ENCODE data around the gene GTF2H3.

Gene GTF2H3

GRCh38 chr12:123643911-123644310, 10.3 kb downstream of the GTF2H3 start:
- no peaks in the 10 kb centered on the region for H3K27me3 ChIP-seq (ENCODE audit: control insufficient read depth, insufficient read depth, low read length, poor library complexity, severe bottlenecking)
- H3K4me1 ChIP-seq (ENCODE audit: control insufficient read depth, insufficient read depth, low read length): no peaks in the 10 kb centered on the region
- H3K4me3 ChIP-seq (ENCODE audit: insufficient read depth, low read depth, low read length): no peak overlapping the region
- H3K27ac ChIP-seq (ENCODE audit: insufficient read depth, low read depth, low read length, poor library complexity, severe bottlenecking): no peak overlapping the region
- no peaks in the 10 kb centered on the region for H3K9me3 ChIP-seq (ENCODE audit: control insufficient read depth, low read length)
- 90 to 95% methylated on average over 7 of the region's 7 CpGs for whole genome bisulfite sequencing, 2 experiments
- peaks cover 16% of the 10 kb centered on the region for H3K36me3 ChIP-seq (ENCODE audit: control insufficient read depth, insufficient read depth, low read length)

GRCh38 chr12:123645380-123645779, 11.8 kb downstream of the GTF2H3 start:
- Histone ChIP-seq H3K36me3 (ENCODE audit: control insufficient read depth, insufficient read depth, low read length) (peaks cover 17% of the 10 kb centered on the region), H3K27me3 (ENCODE audit: control insufficient read depth, insufficient read depth, low read length, poor library complexity, severe bottlenecking) (no peaks in the 10 kb centered on the region)
- WGBS, 2 experiments: 96 to 98% methylated on average over 3 of the region's 3 CpGs

GRCh38 chr12:123645878-123646277, 12.2 kb downstream of the GTF2H3 start:
- H3K36me3 ChIP-seq (ENCODE audit: control insufficient read depth, insufficient read depth, low read length): peaks cover 19% of the 10 kb centered on the region
- H3K27me3 ChIP-seq (ENCODE audit: control insufficient read depth, insufficient read depth, low read length, poor library complexity, severe bottlenecking): no peaks in the 10 kb centered on the region
- no peaks in the 10 kb centered on the region for H3K4me1 ChIP-seq (ENCODE audit: control insufficient read depth, insufficient read depth, low read length)
- 96 to 98% methylated on average over 5 of the region's 5 CpGs for WGBS, 2 experiments
- no peak overlapping the region for H3K4me3 ChIP-seq (ENCODE audit: insufficient read depth, low read depth, low read length)
- no peaks in the 10 kb centered on the region for H3K9me3 ChIP-seq (ENCODE audit: control insufficient read depth, low read length)
- H3K27ac ChIP-seq (ENCODE audit: insufficient read depth, low read depth, low read length, poor library complexity, severe bottlenecking): no peak overlapping the region

More at GRCh38 chr12:123645380-123645779, 11.8 kb downstream of the GTF2H3 start:
- Histone ChIP-seq H3K4me3 (ENCODE audit: insufficient read depth, low read depth, low read length) (no peak overlapping the region), H3K27ac (ENCODE audit: insufficient read depth, low read depth, low read length, poor library complexity, severe bottlenecking) (no peak overlapping the region), H3K9me3 (ENCODE audit: control insufficient read depth, low read length) (no peaks in the 10 kb centered on the region), H3K4me1 (ENCODE audit: control insufficient read depth, insufficient read depth, low read length) (no peaks in the 10 kb centered on the region)

GRCh38 chr12:123648401-123648800, 14.8 kb downstream of the GTF2H3 start:
- peaks cover 15% of the 10 kb centered on the region for H3K36me3 ChIP-seq (ENCODE audit: control insufficient read depth, insufficient read depth, low read length)
- no peak overlapping the region for H3K27ac ChIP-seq (ENCODE audit: insufficient read depth, low read depth, low read length, poor library complexity, severe bottlenecking)
- WGBS, 2 experiments: 94% methylated on average over 5 of the region's 5 CpGs
- H3K4me3 ChIP-seq (ENCODE audit: insufficient read depth, low read depth, low read length): no peak overlapping the region
- no peaks in the 10 kb centered on the region for H3K4me1 ChIP-seq (ENCODE audit: control insufficient read depth, insufficient read depth, low read length)
- no peaks in the 10 kb centered on the region for H3K27me3 ChIP-seq (ENCODE audit: control insufficient read depth, insufficient read depth, low read length, poor library complexity, severe bottlenecking)
- H3K9me3 ChIP-seq (ENCODE audit: control insufficient read depth, low read length): no peaks in the 10 kb centered on the region

GRCh38 chr12:123654129-123654701, 20.6 kb downstream of the GTF2H3 start:
- Histone ChIP-seq H3K4me1 (ENCODE audit: control insufficient read depth, insufficient read depth, low read length) (no peaks in the 10 kb centered on the region), H3K4me3 (ENCODE audit: insufficient read depth, low read depth, low read length) (no peak overlapping the region), H3K36me3 (ENCODE audit: control insufficient read depth, insufficient read depth, low read length) (peaks cover 5% of the 10 kb centered on the region), H3K27ac (ENCODE audit: insufficient read depth, low read depth, low read length, poor library complexity, severe bottlenecking) (no peak overlapping the region), H3K27me3 (ENCODE audit: control insufficient read depth, insufficient read depth, low read length, poor library complexity, severe bottlenecking) (no peaks in the 10 kb centered on the region), H3K9me3 (ENCODE audit: control insufficient read depth, low read length) (no peaks in the 10 kb centered on the region)
- 93 to 95% methylated on average over 4 of the region's 4 CpGs for WGBS, 2 experiments

GRCh38 chr12:123655420-123655819, 21.8 kb downstream of the GTF2H3 start:
- WGBS, 2 experiments: 93 to 98% methylated on average over 4 to 5 of the region's 5 CpGs
- Histone ChIP-seq H3K27me3 (ENCODE audit: control insufficient read depth, insufficient read depth, low read length, poor library complexity, severe bottlenecking) (no peaks in the 10 kb centered on the region), H3K4me1 (ENCODE audit: control insufficient read depth, insufficient read depth, low read length) (no peaks in the 10 kb centered on the region), H3K4me3 (ENCODE audit: insufficient read depth, low read depth, low read length) (no peak overlapping the region), H3K36me3 (ENCODE audit: control insufficient read depth, insufficient read depth, low read length) (peaks cover 9% of the 10 kb centered on the region), H3K27ac (ENCODE audit: insufficient read depth, low read depth, low read length, poor library complexity, severe bottlenecking) (no peak overlapping the region), H3K9me3 (ENCODE audit: control insufficient read depth, low read length) (no peaks in the 10 kb centered on the region)

GRCh38 chr12:123656392-123656791, 22.8 kb downstream of the GTF2H3 start:
- WGBS, 2 experiments: 91 to 93% methylated on average over 4 of the region's 4 CpGs
- H3K4me1 ChIP-seq (ENCODE audit: control insufficient read depth, insufficient read depth, low read length): no peaks in the 10 kb centered on the region
- H3K27me3 ChIP-seq (ENCODE audit: control insufficient read depth, insufficient read depth, low read length, poor library complexity, severe bottlenecking): no peaks in the 10 kb centered on the region
- H3K36me3 ChIP-seq (ENCODE audit: control insufficient read depth, insufficient read depth, low read length): peaks cover 7% of the 10 kb centered on the region
- no peaks in the 10 kb centered on the region for H3K9me3 ChIP-seq (ENCODE audit: control insufficient read depth, low read length)
- no peak overlapping the region for H3K27ac ChIP-seq (ENCODE audit: insufficient read depth, low read depth, low read length, poor library complexity, severe bottlenecking)
- H3K4me3 ChIP-seq (ENCODE audit: insufficient read depth, low read depth, low read length): no peak overlapping the region

- 88 to 89% methylated on average over 9 of the region's 9 CpGs for WGBS, 2 experiments
- H3K36me3 ChIP-seq (ENCODE audit: control insufficient read depth, insufficient read depth, low read length): peaks cover 7% of the 10 kb centered on the region
Measured at GRCh38 chr12:123657211-123657610, 23.6 kb downstream of the GTF2H3 start.

GRCh38 chr12:123659996-123660727, 26.5 kb downstream of the GTF2H3 start:
- H3K36me3 ChIP-seq (ENCODE audit: control insufficient read depth, insufficient read depth, low read length): peaks cover 7% of the 10 kb centered on the region
- H3K9me3 ChIP-seq (ENCODE audit: control insufficient read depth, low read length): no peaks in the 10 kb centered on the region
- no peak overlapping the region for H3K4me3 ChIP-seq (ENCODE audit: insufficient read depth, low read depth, low read length)
- H3K27ac ChIP-seq (ENCODE audit: insufficient read depth, low read depth, low read length, poor library complexity, severe bottlenecking): no peak overlapping the region
- no peaks in the 10 kb centered on the region for H3K27me3 ChIP-seq (ENCODE audit: control insufficient read depth, insufficient read depth, low read length, poor library complexity, severe bottlenecking)
- 100% methylated on average over 1 to 4 of the region's 5 CpGs for WGBS, 2 experiments
- no peaks in the 10 kb centered on the region for H3K4me1 ChIP-seq (ENCODE audit: control insufficient read depth, insufficient read depth, low read length)

More at GRCh38 chr12:123657211-123657610, 23.6 kb downstream of the GTF2H3 start:
- Histone ChIP-seq H3K4me3 (ENCODE audit: insufficient read depth, low read depth, low read length) (no peak overlapping the region), H3K4me1 (ENCODE audit: control insufficient read depth, insufficient read depth, low read length) (no peaks in the 10 kb centered on the region), H3K27me3 (ENCODE audit: control insufficient read depth, insufficient read depth, low read length, poor library complexity, severe bottlenecking) (no peaks in the 10 kb centered on the region), H3K27ac (ENCODE audit: insufficient read depth, low read depth, low read length, poor library complexity, severe bottlenecking) (no peak overlapping the region), H3K9me3 (ENCODE audit: control insufficient read depth, low read length) (no peaks in the 10 kb centered on the region)

GRCh38 chr12:123667771-123668170, 34.1 kb downstream of the GTF2H3 start:
- H3K27ac ChIP-seq (ENCODE audit: insufficient read depth, low read depth, low read length, poor library complexity, severe bottlenecking): no peak overlapping the region
- H3K4me1 ChIP-seq (ENCODE audit: control insufficient read depth, insufficient read depth, low read length): peaks cover 6% of the 10 kb centered on the region
- H3K4me3 ChIP-seq (ENCODE audit: insufficient read depth, low read depth, low read length): no peak overlapping the region
- H3K36me3 ChIP-seq (ENCODE audit: control insufficient read depth, insufficient read depth, low read length): no peaks in the 10 kb centered on the region
- no peaks in the 10 kb centered on the region for H3K27me3 ChIP-seq (ENCODE audit: control insufficient read depth, insufficient read depth, low read length, poor library complexity, severe bottlenecking)
- no peaks in the 10 kb centered on the region for H3K9me3 ChIP-seq (ENCODE audit: control insufficient read depth, low read length)
- 89 to 91% methylated on average over 8 of the region's 8 CpGs for WGBS, 2 experiments
